ENCODE measurements around the gene MUC2. TPM values are rescaled to one million over a fixed set of nuclear protein-coding genes. Genes with fewer than 3 reads are reported as not detected.

MUC2 gene
- total RNA-seq, 4 donors from 2014 or later, result 0.04 TPM; not detected in 3

- Histone ChIP-seq H3K27ac (no peak overlapping the region), H3K9me3 (no peaks in the 10 kb centered on the region), H3K4me1 (peaks cover 6 to 28% (median 7%) of the 10 kb centered on the region in 3 donors), H3K4me3 (no peak overlapping the region), H3K36me3 (no peaks in the 10 kb centered on the region), H3K27me3 (peaks cover 0 to 89% (median 3%) of the 10 kb centered on the region in 4 donors)
- intact Hi-C loops (cut with DNase I), result no loop called here
- TF ChIP-seq POLR2A (IDR thresholded peaks at IDR 0.05), result no peak
- no peak for TF ChIP-seq CTCF (IDR thresholded peaks at IDR 0.05)
- DNase-seq, result no peak
- WGBS, 2 donors, result 75 to 90% methylated on average over 2 of the region's 17 CpGs
Observed at GRCh38 chr11:1055109-1055703, 19.5 kb upstream of the MUC2 start.

GRCh38 chr11:1055990-1056771 lies 18.5 kb upstream of the MUC2 start:
- DNase-seq, result no peak

GRCh38 chr11:1057806-1058205 lies 16.9 kb upstream of the MUC2 start:
- Histone ChIP-seq H3K36me3 (no peaks in the 10 kb centered on the region), H3K4me3 (no peak overlapping the region), H3K27me3 (peaks cover 0 to 75% (median 3%) of the 10 kb centered on the region in 4 donors), H3K27ac (no peak overlapping the region), H3K4me1 (peaks cover 0 to 23% (median 3%) of the 10 kb centered on the region in 3 donors), H3K9me3 (peaks cover 0 to 9% (median 0%) of the 10 kb centered on the region in 3 donors)
- no peak for DNase-seq
- 89% methylated on average over 14 to 16 of the region's 16 CpGs for WGBS, 2 donors
- intact Hi-C loops (cut with DNase I), result no loop called here
- TF ChIP-seq POLR2A (IDR thresholded peaks at IDR 0.05) (no peak), CTCF (IDR thresholded peaks at IDR 0.05) (no peak)

More at GRCh38 chr11:1055990-1056771, 18.5 kb upstream of the MUC2 start:
- intact Hi-C loops (cut with DNase I), result no loop called here
- Histone ChIP-seq H3K4me3 (no peak overlapping the region), H3K27ac (no peak overlapping the region), H3K9me3 (no peaks in the 10 kb centered on the region), H3K27me3 (peaks cover 0 to 79% (median 3%) of the 10 kb centered on the region in 4 donors), H3K4me1 (peaks cover 0 to 28% (median 4%) of the 10 kb centered on the region in 3 donors), H3K36me3 (no peaks in the 10 kb centered on the region)
- TF ChIP-seq CTCF (IDR thresholded peaks at IDR 0.05) (no peak), POLR2A (IDR thresholded peaks at IDR 0.05) (no peak)
- 79 to 80% methylated on average over 16 to 36 of the region's 46 CpGs for WGBS, 2 donors

- H3K4me1 ChIP-seq, result peaks cover 0 to 14% (median 3%) of the 10 kb centered on the region in 3 donors
- 74 to 84% methylated on average over 10 to 13 of the region's 15 CpGs for WGBS, 2 donors
Observed at GRCh38 chr11:1059759-1060158, 14.9 kb upstream of the MUC2 start.

More at GRCh38 chr11:1059759-1060158, 14.9 kb upstream of the MUC2 start:
- intact Hi-C loops (cut with DNase I), result no loop called here
- Histone ChIP-seq H3K27me3 (peaks cover 0 to 66% (median 3%) of the 10 kb centered on the region in 4 donors), H3K9me3 (peaks cover 0 to 9% (median 0%) of the 10 kb centered on the region in 3 donors), H3K4me3 (no peak overlapping the region), H3K36me3 (no peaks in the 10 kb centered on the region), H3K27ac (no peak overlapping the region)
- TF ChIP-seq CTCF (IDR thresholded peaks at IDR 0.05) (no peak), POLR2A (IDR thresholded peaks at IDR 0.05) (no peak)
- DNase-seq, result no peak
